ENCODE measurements around the gene SPARC.

The SPARC gene, protein sequence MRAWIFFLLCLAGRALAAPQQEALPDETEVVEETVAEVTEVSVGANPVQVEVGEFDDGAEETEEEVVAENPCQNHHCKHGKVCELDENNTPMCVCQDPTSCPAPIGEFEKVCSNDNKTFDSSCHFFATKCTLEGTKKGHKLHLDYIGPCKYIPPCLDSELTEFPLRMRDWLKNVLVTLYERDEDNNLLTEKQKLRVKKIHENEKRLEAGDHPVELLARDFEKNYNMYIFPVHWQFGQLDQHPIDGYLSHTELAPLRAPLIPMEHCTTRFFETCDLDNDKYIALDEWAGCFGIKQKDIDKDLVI

DNA sequence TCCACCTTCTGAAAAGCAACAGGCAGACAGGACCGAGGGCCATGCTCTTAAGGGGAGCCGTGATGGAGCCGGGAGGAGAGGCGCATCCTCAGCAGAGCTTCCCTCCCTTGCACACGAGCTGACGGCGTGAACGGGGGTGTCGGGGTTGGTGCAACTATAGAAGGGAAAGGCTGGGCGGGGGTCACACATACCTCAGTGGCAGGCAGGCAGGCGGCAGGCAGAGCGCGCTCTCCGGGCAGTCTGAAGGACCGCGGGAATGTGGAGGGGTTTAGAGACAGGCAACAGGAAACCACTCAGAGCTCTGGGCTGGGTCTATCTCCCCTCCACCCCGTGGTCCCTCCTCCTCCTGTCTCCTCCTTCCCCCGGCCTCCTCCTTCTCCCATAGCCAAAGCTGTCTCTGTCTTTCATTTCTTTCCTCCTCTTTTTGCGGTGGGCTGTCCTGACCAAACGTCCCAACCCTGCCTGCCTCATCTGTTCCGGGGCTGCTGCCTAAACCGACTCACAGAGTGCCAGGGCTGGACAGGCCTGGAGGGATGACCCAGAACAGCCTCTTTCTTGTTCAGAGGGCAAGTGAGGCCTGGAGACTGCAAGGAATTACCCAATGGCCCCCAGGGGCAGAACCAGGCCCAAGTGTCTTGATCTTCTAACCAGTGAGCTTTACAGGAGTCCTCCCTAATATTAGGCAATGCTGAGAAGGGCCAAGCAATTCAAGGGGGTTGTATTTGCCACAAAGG lies at the start of gene SPARC:
Gene SPARC, minus strand, starts transcription at position 242 of the 734 bp plus-strand sequence. CDS start 10,727 bp downstream, outside the sequence.
- DNase-seq (ENCODE audit: low read depth, low spot score) = peak; percentile 92

DNA sequence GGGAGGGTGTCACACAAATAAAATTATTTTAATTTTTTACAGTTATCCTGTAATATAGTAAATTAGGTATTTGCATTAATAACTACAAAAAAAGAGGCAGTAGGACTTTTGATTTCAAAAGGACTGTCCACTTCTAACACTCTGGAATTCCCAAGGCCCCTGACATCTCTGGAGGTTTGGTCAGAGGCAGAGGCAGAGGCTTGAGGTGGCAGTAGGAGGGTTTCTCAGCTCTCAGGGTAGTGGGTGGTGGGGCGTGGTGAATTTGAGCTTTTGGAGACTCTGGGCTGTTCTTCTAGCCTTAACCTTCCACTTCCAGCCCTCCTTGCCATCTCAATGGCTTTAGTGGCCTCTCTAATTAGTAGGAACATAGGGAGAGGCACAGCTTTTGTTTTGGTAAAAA lies 48.9 kb upstream of the SPARC start:
- DNase-seq (ENCODE audit: low read depth, low spot score) = no peak

DNA sequence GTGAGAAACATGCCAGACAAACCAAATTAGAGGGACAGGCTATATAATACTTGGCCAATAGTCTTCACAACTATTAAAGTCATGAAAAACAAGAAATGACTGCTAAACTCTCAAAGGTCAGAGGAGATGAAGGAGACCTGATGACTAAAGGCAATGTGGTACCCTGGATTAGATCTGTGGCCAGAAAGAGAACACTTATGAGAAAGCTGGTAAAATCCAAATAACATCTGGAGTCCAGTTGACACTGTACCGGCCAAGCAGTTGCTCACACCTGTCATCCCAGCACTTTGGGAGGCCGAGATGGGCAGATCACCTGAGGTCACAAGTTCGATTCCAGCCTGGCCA lies 47.3 kb upstream of the SPARC start:
- DNase-seq (ENCODE audit: low read depth, low spot score) = no peak

DNA sequence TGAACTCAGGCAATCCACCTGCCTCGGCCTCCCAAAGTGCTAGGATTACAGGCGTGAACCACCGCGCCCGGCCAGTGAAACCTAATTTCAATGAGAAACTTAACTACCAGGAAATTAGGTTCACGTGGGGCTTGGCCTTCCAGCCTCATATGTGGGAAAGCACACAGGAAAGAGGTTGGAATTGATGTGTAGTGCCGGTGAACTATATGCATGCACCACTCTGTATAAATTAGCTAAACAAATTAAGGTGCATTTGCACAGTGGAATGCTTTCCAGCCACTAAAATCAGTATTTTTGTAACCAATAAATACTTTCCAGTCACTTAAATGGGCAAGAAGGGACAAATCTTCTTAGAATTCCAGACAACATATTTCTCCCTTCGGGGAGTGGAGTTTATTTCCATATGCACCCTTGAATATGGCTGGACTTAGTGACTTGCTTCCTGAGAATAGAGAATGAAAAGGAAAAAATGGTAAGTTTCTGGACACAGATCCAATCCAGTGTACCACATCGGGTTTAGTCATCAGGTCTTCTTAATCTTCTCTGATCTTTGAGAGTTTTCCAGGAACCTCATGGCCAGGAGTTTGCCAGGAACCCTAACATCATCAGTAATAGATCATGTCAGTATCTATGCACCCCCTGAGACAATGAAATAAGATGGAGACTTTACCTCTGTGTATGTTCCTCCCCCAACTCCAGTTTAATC lies 46.8 kb upstream of the SPARC start:
- no peak for DNase-seq (ENCODE audit: low read depth, low spot score)

DNA sequence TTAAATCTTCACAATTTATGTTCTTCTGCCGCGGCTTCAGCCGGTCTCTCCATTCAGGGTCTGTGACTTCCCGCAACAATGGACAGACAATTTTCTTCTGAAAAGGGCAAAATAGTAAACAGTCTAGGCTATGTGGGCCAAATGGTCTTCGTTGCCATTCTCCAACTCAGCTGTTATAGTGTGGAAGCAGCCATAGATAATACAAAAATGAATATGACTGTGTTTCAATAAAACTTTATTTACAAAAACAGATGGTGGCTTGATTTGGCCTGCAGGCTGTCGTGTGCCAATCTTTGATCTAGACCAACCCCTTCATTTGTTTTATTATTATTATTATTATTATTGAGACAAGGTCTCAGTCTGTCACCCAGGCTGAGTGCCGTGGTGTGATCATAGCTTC lies 43.7 kb upstream of the SPARC start:
- DNase-seq (ENCODE audit: low read depth, low spot score) = no peak

DNA sequence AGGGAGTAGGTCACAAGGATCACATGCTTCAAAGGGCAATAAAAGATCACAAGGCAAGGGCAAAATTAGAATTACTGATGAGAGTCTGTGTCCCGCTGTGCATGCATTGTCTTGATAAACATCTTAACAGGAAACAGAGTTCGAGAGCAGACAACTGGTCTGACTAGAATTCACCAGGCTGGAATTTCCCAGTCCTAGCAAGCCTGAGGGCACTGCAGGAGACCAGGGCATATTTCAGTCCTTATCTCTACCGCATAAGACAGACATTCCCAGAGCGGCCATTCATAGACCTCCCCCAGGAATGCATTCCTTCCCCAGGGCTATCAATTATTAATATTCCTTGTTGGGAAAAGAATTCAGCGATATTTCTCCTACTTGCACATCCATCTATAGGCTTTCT lies 42.9 kb upstream of the SPARC start:
- peak; percentile 61 for DNase-seq (ENCODE audit: low read depth, low spot score)

DNA sequence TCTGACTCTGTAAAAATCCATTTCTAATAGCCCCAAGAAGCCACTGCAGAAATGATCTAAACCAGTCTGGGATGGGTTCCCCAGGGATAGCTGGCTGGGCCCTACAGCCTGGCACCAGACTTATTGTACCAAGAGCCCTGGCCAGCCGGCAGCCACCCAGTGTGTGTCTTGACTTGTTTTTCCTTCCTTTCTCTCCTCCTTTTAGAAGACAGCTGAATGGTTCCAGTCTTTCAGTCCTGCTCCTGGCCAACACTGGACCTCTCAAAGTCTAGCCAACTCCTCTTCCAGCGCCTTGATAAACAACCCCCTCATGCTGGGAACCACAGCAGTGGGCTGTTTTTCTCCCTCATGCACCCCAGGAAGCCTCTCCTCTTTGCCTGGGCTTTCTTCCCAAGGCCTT lies 37.6 kb upstream of the SPARC start:
- no peak for DNase-seq (ENCODE audit: low read depth, low spot score)

DNA sequence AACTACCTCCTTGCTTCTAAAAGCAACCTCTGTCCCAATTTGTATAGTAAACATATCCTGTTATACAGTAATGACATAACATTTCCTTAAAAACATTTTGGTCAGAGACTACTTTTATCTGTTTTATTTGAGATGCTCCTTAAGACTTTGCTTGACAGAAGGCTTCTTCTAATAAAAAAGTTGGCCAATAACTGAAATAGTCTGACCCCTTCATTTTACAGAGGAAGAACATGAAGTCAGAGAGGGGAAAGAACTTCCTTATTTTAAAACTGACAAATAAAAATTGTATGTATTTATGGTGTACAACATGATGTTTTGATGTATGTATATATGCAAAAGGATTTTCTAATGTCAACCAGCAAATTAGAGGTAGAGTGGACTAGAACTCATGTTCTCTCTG lies 35.8 kb upstream of the SPARC start:
- no peak for DNase-seq (ENCODE audit: low read depth, low spot score)

DNA sequence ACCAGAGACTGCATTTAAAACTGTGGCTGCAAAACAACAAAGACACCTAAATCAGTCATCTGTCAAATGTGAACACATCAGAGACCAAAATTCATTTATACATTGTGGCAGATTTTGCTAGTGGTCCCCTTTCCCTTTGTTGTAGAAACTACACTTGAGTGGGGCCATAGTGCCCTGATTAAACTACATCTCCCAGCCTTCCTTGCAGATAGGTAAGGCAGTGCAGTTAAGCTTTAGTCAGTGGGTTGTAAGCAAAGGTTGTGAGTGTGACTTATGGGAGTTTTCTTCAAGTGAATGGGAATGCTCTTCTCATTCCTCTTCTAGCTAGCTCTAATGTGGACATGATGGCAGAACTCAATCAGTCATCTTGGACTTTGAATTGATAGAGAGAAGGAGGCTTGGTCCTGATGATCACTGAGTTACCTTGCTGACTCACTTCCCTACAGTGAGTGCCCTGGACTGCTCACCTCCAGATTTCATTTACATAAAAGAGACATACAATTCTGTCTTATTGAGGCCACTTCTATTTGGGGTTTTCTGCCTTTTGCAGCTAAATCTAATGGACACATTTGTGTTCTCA lies 35.2 kb upstream of the SPARC start:
- DNase-seq (ENCODE audit: low read depth, low spot score) = no peak

DNA sequence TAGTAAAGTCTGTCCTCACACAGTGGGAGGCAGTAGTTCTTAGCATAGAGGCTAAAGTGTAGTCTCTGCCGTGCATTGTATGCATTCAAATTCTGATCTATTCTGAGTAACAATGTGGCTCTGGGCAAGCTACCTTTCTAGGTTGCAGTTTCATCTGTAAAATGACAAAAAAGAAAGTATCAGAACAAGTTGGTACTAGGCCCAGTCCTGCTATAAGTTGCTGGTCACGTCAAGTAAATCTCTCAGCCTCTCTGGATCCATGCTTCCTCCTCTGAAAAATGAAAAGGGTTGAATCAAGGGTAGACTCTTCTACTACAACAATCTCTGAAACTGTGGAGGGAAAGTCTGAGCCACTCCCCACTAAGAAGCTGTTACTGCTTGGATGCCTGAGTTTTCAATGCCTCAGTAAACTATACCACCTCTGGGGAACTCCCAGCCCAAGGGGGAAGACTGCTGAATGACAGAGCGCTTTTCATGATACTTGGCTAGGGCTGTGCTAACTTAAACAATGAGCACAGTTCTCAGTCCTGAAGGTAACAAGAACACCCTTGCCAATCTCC lies 34.5 kb upstream of the SPARC start:
- DNase-seq (ENCODE audit: low read depth, low spot score) = no peak

DNA sequence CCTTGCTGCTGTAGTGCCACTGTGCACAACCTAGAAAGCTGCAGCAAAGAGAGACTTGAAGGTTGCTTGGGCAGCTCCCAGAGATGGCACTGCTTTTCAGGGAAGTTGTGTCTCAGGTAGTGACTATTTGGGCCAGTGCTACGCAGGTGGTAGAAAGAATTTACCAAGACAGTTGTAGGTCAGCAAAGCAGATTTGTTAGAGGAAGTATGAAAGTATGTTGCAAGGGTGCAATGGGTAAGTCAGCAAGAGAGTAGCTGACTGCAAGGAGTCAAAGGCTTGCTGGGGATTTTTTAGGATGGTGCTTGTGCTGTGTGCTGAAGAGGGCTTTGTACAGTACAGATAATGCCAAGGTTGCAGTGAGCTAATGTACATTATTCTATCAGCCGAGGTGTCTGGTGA lies 33.5 kb upstream of the SPARC start:
- no peak for DNase-seq (ENCODE audit: low read depth, low spot score)

DNA sequence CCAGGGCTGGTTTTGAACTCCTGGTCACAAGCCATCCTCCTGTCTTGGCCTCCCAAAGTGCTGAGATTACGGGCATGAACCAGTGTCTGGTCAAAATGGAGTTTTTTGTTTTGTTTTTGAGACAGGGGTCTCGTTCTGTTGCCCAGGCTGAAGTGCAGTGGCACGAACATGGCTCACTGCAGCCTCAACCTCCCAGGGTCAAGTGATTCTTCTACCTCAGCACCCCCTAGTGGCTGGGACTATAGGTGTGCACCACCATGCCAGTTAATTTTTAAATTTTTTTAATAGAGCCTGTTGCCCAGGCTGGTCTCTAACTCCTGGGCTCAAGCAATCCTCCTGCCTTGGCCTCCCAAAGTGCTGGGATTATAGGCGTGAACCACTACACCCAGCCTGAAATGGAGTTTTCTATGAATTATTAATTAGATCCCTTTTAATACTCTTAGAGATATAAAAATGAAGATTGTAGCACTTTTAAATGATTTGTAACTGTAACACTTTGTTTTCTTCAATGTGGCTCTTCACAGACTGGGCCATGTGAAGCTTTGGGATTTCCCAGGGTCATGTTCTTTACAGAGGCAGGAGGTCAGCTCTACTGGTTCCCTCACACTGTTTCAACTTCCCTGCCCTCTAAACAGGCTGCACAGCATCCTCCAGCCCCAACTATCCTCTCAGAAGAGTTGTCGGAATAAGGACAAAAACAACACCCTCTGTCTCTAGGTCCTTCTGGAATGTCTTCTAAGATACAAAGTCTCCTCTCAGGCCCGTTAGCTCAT lies 32.7 kb upstream of the SPARC start:
- DNase-seq (ENCODE audit: low read depth, low spot score) = peak; percentile 51

DNA sequence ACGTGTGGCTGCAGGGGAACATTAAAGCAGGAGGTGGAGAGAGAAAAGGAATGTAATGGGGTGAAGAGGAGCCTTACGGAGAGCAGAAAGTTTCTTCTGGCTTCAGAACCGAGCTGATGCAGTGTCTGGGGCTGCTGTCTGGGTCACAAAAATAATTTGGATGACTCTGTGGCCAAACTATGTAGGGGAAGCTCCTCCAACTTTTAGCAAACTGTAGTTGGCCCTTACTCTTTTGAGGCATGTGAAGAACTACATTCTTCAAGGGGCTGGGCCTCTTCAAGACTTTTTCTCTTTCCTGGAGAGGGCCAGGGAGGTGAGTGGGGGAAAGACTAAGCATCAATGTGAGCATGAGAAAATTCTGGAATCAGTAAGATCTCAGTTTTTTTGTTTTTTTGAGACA lies 31.9 kb upstream of the SPARC start:
- no peak for DNase-seq (ENCODE audit: low read depth, low spot score)

DNA sequence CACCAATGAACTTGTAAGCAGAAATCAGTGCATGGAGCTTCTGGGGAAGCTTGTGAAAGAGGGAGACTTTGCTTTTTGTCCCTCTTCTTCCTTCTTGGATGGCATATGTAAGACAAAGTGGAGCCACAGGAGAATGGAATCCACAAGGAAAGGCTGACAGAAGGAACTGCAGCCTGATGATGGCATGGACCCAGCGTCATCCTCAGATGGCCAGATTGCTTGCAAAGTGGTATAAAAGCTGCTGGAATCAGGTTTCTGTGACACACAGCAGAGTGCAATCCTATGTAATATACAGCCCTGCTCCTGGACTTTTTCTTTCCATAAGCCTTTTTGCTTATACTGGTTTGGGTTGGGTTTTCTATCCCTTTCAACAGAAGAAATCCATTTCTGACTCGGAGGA lies 31.4 kb upstream of the SPARC start:
- no peak for DNase-seq (ENCODE audit: low read depth, low spot score)

DNA sequence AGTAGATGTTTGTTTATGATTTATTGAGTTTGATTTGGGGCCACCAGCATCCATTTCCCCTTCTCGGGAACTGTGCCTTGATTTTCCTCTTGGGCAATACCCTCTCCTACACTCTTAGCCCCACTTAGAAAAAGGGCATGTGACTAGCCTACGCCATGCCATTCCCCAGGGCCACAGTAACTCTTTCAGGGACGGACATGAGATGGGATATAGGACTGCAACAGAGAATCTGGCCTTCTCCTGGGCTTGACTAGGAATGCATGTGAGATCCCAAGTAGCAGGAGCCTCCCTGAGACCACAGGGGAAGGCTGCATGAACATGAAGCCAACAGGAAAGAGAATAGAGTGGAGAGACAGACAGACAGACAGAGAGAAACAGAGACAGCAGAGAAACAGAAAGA lies 30.7 kb upstream of the SPARC start:
- DNase-seq (ENCODE audit: low read depth, low spot score) = no peak

DNA sequence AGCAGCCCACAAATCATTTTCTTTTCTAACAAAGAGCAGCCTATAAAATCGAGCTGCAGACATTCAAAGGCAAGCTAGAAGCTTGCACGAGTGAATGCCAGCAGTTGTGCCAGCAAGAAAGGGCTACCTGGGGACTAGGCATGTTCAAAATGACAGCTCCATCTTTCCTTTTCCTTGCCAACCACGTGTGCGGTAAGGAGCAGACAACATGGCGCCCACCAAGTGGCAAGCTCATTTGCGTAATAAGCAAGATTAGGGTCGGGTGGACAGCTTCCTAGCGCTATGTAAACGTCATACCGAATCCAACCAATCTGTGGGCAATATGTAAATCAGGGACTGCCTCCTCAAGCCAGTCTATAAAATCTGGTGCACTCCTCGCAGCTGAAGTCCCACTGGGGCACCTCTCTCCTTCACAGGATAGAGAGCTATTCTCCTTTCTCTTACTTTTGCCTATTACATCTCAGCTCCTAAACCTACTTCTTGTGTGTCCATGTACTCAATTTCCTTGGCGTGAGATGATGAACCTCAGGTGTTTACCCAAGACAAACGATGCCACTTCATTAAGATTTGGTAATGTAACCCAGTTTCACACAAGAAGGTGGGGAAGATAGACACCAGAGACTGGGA lies 22.5 kb upstream of the SPARC start:
- DNase-seq (ENCODE audit: low read depth, low spot score) = no peak

DNA sequence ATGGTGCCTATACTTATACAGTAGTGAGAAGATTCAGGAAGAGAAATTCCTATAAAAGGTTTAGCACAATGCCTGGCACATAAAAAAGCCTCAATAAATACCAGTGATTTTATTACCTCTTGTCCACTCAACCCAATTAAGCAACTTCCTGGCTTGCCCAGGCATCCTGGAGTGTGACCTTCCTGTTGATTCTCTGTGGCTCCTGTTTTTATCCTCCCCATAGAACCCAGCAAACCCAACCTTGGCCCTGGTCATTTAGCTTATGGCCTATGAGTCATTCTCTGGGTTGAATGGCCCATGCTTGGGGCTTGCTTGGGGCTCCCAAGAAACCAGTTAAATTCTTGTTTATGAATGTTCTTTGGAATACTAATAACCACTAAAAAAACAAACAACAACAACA lies 21.4 kb upstream of the SPARC start:
- DNase-seq (ENCODE audit: low read depth, low spot score) = no peak

DNA sequence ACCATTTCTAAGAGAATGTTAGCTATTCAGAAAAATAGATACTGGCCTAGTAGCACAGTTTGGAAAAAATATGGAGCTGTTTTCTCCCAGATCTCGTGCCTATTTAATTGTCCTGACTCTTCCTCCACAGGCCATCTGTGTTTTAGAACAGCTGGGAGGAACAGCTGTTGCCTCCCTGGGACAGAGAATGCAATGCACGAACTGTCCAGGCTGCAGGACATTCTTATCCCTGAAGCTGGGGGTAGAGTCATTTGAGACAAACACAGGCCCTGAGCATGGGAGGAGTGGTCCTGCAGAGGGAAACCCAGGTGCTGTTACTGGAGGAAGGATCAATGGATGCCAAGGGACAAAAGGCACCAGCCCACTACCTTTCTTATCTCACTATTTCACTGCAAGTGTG lies 20.9 kb upstream of the SPARC start:
- DNase-seq (ENCODE audit: low read depth, low spot score) = no peak

DNA sequence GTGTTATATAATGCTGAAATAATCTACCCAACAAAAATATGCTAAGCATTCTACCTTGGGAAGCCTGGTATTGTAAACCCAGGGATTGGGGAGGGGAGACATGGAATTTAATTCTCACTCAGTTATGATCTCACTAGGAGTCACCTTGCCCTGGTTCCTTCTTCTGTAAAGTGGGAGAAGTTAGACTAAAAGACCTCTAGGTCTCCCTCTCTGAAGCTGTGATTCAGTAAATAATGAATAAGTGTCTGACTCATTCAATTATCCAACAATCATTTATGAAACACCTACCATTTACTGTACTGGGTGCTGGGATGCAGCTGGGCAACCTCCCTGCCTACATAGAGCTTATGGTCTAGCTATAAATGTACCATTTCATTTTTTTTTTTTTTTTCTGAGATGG lies 20.2 kb upstream of the SPARC start:
- DNase-seq (ENCODE audit: low read depth, low spot score) = no peak

DNA sequence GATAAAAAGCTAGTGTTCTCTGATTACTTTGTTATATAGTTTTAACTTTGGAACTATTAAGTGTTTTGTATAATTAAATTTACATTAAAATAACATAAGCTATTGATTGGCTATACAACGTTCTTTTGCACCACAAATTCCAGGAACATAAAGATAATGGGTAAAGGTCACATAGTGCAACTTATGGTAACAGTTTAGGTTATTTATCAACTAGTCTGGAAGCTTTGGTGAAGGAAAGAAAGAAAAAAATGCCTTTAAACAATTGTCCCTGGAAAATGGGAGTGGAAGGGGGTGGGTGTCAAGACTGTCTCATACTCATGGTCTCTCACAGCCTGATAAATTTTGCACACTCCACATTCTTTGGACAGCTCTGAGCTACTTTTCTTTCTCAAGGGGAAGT lies 17.1 kb upstream of the SPARC start:
- DNase-seq (ENCODE audit: low read depth, low spot score) = no peak

DNA sequence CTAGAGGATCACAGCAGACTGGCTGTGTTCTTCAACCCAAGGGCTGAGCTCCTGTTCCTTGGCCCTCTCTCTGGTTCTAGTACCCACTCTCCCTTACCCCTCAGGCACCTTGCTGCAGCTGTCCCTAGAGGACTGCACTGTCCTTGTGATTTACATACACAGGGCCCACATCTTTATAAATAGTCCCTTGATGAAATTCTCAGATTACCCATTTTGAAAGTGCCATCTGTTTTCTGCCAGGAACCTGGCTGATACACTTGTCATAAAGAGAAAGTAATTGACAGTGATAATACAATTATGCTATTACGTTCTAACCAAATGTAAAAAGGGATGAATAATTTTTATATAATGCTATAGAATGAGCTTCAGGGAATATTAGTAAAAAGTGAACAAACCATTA lies 16.5 kb upstream of the SPARC start:
- no peak for DNase-seq (ENCODE audit: low read depth, low spot score)
